ENCODE results near the gene POLR2J.

DNA sequence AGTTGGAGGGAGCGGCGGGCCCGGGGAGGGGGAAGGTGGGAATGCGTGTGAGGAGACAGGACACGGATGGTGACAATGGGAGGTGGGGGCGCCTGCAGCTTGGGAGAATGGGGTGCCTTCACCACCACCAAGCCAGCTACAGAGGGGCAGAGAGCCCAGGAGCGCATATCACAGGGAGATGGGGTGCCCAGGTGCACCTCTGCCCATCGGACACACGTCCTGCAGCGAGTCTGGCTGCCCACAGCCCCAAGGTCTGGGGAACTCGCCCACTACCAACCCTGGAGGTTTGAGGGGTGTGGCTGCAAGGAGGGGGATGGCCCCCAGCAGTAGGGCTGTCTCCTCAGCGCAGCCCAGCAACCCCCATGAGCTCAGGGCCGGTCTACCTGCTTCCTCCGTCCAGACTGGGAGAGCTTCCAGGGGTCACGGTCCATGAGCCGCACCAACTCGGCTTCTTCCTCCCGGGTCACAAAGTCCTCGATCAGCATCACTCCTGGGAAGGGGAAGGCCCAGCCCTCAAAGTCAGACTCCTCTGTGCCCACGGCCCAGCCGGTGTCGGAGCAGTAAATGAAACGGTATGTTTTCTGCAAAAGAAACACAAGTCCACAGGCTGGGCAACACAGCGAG is 19.4 kb downstream of the POLR2J start:
- TF ChIP-seq, protein P1, sequence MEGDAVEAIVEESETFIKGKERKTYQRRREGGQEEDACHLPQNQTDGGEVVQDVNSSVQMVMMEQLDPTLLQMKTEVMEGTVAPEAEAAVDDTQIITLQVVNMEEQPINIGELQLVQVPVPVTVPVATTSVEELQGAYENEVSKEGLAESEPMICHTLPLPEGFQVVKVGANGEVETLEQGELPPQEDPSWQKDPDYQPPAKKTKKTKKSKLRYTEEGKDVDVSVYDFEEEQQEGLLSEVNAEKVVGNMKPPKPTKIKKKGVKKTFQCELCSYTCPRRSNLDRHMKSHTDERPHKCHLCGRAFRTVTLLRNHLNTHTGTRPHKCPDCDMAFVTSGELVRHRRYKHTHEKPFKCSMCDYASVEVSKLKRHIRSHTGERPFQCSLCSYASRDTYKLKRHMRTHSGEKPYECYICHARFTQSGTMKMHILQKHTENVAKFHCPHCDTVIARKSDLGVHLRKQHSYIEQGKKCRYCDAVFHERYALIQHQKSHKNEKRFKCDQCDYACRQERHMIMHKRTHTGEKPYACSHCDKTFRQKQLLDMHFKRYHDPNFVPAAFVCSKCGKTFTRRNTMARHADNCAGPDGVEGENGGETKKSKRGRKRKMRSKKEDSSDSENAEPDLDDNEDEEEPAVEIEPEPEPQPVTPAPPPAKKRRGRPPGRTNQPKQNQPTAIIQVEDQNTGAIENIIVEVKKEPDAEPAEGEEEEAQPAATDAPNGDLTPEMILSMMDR (IDR thresholded peaks at IDR 0.05 in 2 of 3, conservative IDR thresholded peaks at IDR 0.05 in 1 of 3; ENCODE audit: control insufficient read depth in 2 of 3, extremely low read depth in 1 of 3, insufficient read depth in 1 of 3, low read depth in 3 of 3, low read length in 3 of 3): no peak
- no peak for TF ChIP-seq TAF1 (IDR thresholded peaks at IDR 0.05; ENCODE audit: borderline replicate concordance, low read depth, low read length)
- no peak for TF ChIP-seq SREBF2 (IDR thresholded peaks at IDR 0.05; ENCODE audit: low read length)
- TF ChIP-seq JUNB (IDR thresholded peaks at IDR 0.05): no peak
- no peak for TF ChIP-seq SRF (IDR thresholded peaks at IDR 0.05; ENCODE audit: low read depth in 2 of 2, low read length in 2 of 2)
- TF ChIP-seq CHD1 (IDR thresholded peaks at IDR 0.05; ENCODE audit: low read depth, low read length): no peak
- TF ChIP-seq ZNF274 (IDR thresholded peaks at IDR 0.05; ENCODE audit: insufficient read depth, insufficient read length): no peak
